ENCODE results near the gene PTPRQ.

PTPRQ gene

GRCh38 chr12:80539029-80539428 is 95.0 kb downstream of the PTPRQ start:
- no peak for ATAC-seq
- TF ChIP-seq RARB (CRISPR knock-in tag; IDR thresholded peaks at IDR 0.05) = no peak
- TF ChIP-seq PATZ1 (CRISPR knock-in tag; IDR thresholded peaks at IDR 0.05; ENCODE audit: borderline replicate concordance) = no peak
- no peak for TF ChIP-seq ISL1 (CRISPR knock-in tag; IDR thresholded peaks at IDR 0.05)
- TF ChIP-seq, protein P1, sequence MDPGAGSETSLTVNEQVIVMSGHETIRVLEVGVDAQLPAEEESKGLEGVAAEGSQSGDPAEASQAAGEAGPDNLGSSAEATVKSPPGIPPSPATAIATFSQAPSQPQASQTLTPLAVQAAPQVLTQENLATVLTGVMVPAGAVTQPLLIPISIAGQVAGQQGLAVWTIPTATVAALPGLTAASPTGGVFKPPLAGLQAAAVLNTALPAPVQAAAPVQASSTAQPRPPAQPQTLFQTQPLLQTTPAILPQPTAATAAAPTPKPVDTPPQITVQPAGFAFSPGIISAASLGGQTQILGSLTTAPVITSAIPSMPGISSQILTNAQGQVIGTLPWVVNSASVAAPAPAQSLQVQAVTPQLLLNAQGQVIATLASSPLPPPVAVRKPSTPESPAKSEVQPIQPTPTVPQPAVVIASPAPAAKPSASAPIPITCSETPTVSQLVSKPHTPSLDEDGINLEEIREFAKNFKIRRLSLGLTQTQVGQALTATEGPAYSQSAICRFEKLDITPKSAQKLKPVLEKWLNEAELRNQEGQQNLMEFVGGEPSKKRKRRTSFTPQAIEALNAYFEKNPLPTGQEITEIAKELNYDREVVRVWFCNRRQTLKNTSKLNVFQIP (CRISPR knock-in tag; IDR thresholded peaks at IDR 0.05; ENCODE audit: borderline replicate concordance, low read depth) = no peak
- no peak for TF ChIP-seq TSHZ2 (CRISPR knock-in tag; IDR thresholded peaks at IDR 0.05)
- no peak for TF ChIP-seq TOX (CRISPR knock-in tag; IDR thresholded peaks at IDR 0.05; ENCODE audit: borderline replicate concordance)
- TF ChIP-seq ZFP30 (CRISPR knock-in tag; IDR thresholded peaks at IDR 0.05) = no peak
- no peak for TF ChIP-seq SNAI2 (CRISPR knock-in tag; IDR thresholded peaks at IDR 0.05)

DNA sequence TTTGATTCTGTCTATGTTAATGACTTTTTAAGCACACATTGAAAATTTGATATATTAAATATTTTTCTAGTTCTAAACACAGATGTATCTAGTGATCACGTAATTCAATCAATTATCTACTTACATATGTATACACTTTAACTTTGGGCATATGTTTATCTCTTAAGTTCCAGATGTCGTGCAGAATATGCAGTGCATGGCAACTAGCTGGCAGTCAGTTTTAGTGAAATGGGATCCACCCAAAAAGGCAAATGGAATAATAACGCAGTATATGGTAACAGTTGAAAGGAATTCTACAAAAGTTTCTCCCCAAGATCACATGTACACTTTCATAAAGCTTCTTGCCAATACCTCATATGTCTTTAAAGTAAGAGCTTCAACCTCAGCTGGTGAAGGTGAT is 105.3 kb downstream of the PTPRQ start:
- ATAC-seq = no peak

DNA sequence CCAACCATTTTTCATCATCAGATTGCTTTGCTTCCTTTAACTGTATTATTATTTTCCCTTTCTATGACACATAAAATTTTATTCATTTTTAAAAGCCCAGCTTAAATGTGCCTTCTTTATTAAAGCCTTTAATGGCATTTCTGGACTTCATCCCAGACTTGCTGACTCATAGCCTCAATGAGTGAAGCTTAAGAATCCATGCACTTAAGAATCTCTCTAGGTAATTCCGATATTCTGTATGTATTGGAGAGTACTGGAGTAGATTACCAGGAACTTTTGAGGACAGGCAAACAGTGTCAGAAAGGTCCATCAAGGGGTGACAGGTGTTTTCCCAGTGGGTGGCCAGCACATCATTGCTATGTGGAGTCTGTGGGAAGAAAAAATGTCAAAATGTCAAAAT is 107.9 kb downstream of the PTPRQ start:
- ATAC-seq = peak; percentile 87
- TF ChIP-seq ZC3H10 (CRISPR knock-in tag; IDR thresholded peaks at IDR 0.05) (peak; percentile 96), RARB (CRISPR knock-in tag; IDR thresholded peaks at IDR 0.05) (no peak), BACH2 (CRISPR knock-in tag; IDR thresholded peaks at IDR 0.05; ENCODE audit: borderline replicate concordance) (no peak), ISL1 (CRISPR knock-in tag; IDR thresholded peaks at IDR 0.05) (peak; percentile 100), PATZ1 (CRISPR knock-in tag; IDR thresholded peaks at IDR 0.05; ENCODE audit: borderline replicate concordance) (peak; percentile 82; the same call in 1 of the 2 replicates), TOX (CRISPR knock-in tag; IDR thresholded peaks at IDR 0.05; ENCODE audit: borderline replicate concordance) (peak; percentile 87; the same call in 1 of the 2 replicates), ZNF70 (CRISPR knock-in tag; IDR thresholded peaks at IDR 0.05) (no peak)

More for the DNA sequence above, 105.3 kb downstream of the PTPRQ start:
- TF ChIP-seq TCF4 (CRISPR knock-in tag; IDR thresholded peaks at IDR 0.05; ENCODE audit: borderline replicate concordance) (no peak), ISL1 (CRISPR knock-in tag; IDR thresholded peaks at IDR 0.05) (no peak), PATZ1 (CRISPR knock-in tag; IDR thresholded peaks at IDR 0.05; ENCODE audit: borderline replicate concordance) (no peak), ESRRG (CRISPR knock-in tag; IDR thresholded peaks at IDR 0.05) (no peak), ARNTL (CRISPR knock-in tag; IDR thresholded peaks at IDR 0.05; ENCODE audit: borderline replicate concordance, low read depth) (no peak), BACH2 (CRISPR knock-in tag; IDR thresholded peaks at IDR 0.05; ENCODE audit: borderline replicate concordance) (no peak)

DNA sequence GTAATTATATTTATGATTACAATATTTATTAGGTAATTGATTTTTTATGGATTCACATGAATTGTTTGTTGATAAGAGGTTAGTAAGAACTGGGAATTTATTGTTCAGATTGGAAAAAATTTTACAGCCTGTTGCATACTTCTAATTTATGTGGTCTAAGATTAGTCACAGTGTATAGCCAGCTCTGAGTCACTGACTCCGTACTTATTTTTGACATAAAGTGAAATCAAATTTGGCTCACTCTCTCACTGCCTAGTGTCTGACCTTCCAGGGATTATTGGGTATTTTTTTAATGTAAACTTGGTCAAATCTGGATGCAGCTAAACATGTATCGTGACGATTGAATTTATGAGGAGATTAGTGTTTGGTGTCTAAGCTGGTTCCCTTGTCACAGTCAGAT is 109.3 kb downstream of the PTPRQ start:
- no peak for TF ChIP-seq CREB5 (CRISPR knock-in tag; IDR thresholded peaks at IDR 0.05; ENCODE audit: low read depth)
- TF ChIP-seq GLIS3 (CRISPR knock-in tag; IDR thresholded peaks at IDR 0.05) = no peak
- no peak for TF ChIP-seq ESRRG (CRISPR knock-in tag; IDR thresholded peaks at IDR 0.05)
- no peak for TF ChIP-seq OSR1 (CRISPR knock-in tag; IDR thresholded peaks at IDR 0.05)
- TF ChIP-seq TOX (CRISPR knock-in tag; IDR thresholded peaks at IDR 0.05; ENCODE audit: borderline replicate concordance) = peak; percentile 73; the same call in 1 of the 2 replicates
- TF ChIP-seq ISL1 (CRISPR knock-in tag; IDR thresholded peaks at IDR 0.05) = peak; percentile 88
- peak; percentile 25; the same call in 1 of the 2 replicates for TF ChIP-seq ZC3H10 (CRISPR knock-in tag; IDR thresholded peaks at IDR 0.05)
- TF ChIP-seq ZNF565 (CRISPR knock-in tag; conservative IDR thresholded peaks at IDR 0.05; ENCODE audit: low read depth) = no peak
- TF ChIP-seq ZFP30 (CRISPR knock-in tag; IDR thresholded peaks at IDR 0.05) = no peak
- ATAC-seq = peak; percentile 91
